ENCODE results near the gene FKBP5. TPM values are rescaled to one million over a fixed set of nuclear protein-coding genes. Genes with fewer than 3 reads are reported as not detected.

The FKBP5 gene
- total and polyA plus RNA-seq, 9 of the 15 experiments (the other 6 are each of a cell fraction or from before 2014, with no cell fraction given) = 32.7 to 151 (median 75.0) TPM

DNA sequence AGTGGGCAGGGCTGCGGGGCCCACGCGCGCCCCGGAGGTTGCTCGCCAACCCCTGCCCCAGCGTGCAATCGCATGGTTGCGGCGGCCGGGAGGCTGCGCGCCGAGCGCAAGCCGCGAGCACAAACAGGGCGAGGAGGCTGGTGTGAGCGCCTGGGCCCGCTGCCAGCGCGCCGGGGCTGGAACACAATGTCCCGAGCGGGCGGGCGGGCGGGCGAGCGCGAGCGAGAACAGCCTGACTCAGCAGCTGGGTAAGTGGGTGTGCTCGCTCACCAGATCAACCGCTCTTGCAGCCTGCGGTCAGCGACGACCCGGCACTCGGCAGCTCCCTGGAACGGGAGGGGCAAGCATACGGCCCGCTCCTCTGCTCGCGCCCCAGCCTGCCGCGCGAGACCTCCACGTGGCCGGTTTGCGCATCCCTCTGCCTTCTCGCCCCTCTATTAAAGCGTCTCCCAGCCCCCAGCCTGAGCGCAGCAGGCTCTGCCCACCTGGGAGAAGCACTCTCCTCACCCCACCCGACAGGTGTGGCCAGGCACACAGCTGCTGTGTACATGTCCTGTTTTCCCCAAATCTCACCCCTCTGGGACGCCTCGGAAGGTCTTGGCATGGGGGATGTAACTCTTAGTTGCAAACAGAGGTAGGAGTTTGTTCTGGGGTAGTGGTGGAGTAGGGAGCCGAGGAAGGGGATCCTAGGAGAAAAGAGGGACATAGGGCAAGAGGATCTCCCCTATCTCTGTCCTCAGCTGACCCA, 39.4 kb upstream of the FKBP5 start (continued):
- TF ChIP-seq, protein P1, sequence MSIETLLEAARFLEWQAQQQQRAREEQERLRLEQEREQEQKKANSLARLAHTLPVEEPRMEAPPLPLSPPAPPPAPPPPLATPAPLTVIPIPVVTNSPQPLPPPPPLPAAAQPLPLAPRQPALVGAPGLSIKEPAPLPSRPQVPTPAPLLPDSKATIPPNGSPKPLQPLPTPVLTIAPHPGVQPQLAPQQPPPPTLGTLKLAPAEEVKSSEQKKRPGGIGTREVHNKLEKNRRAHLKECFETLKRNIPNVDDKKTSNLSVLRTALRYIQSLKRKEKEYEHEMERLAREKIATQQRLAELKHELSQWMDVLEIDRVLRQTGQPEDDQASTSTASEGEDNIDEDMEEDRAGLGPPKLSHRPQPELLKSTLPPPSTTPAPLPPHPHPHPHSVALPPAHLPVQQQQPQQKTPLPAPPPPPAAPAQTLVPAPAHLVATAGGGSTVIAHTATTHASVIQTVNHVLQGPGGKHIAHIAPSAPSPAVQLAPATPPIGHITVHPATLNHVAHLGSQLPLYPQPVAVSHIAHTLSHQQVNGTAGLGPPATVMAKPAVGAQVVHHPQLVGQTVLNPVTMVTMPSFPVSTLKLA (conservative IDR thresholded peaks at IDR 0.05) = peak; percentile 94 to 95
- TF ChIP-seq SOX6 (IDR thresholded peaks at IDR 0.05) (peak; percentile 29; the same call in 1 of the 2 replicates), FOXM1 (IDR thresholded peaks at IDR 0.05; ENCODE audit: low read depth) (no peak), FOXM1 (CRISPR knock-in tag; IDR thresholded peaks at IDR 0.05; ENCODE audit: low read depth) (peak; percentile 89; the same call in 1 of the 2 replicates), LCOR (CRISPR knock-in tag; IDR thresholded peaks at IDR 0.05) (peak; percentile 87; the same call in 1 of the 2 replicates), XRCC5 (IDR thresholded peaks at IDR 0.05; ENCODE audit: low read depth, low read length) (0 out of 2 replicates have a peak, but pooled peaks have one; percentile 27), HCFC1 (IDR thresholded peaks at IDR 0.05; ENCODE audit: low read depth, low read length) (peak; percentile 52; the same call in 1 of the 2 replicates), ZNF41 (CRISPR knock-in tag; conservative IDR thresholded peaks at IDR 0.05) (no peak), RCOR1 (IDR thresholded peaks at IDR 0.05; ENCODE audit: borderline replicate concordance in 1 of 2, low read depth in 2 of 2, low read length in 2 of 2) (peak; percentile 45 to 73; a peak in 2 of 4 replicates), ZNF431 (CRISPR knock-in tag; IDR thresholded peaks at IDR 0.05) (peak; percentile 80), STAG1 (CRISPR knock-in tag; IDR thresholded peaks at IDR 0.05; ENCODE audit: borderline replicate concordance) (no peak), TEAD1 (CRISPR knock-in tag; IDR thresholded peaks at IDR 0.05) (peak in 1 of 2 experiments; percentile 85; a peak in 2 of 4 replicates), MAFK (IDR thresholded peaks at IDR 0.05; ENCODE audit: low read length) (peak; percentile 87), ZBTB7A (IDR thresholded peaks at IDR 0.05; ENCODE audit: borderline replicate concordance, control insufficient read depth, low read depth, low read length) (peak; percentile 85), SIN3A (IDR thresholded peaks at IDR 0.05; ENCODE audit: borderline replicate concordance in 2 of 2, control insufficient read depth in 1 of 2, low read depth in 2 of 2, low read length in 2 of 2) (peak; percentile 42 to 59; a peak in 1 of 4 replicates), RAD51 (IDR thresholded peaks at IDR 0.05; ENCODE audit: borderline replicate concordance, low read depth) (peak; percentile 54; the same call in 1 of the 2 replicates), RBFOX2 (IDR thresholded peaks at IDR 0.05; ENCODE audit: low read depth, low read length) (peak; percentile 93), ZNF311 (CRISPR knock-in tag; IDR thresholded peaks at IDR 0.05) (no peak; the same call in 1 of the 2 replicates), SMARCE1 (IDR thresholded peaks at IDR 0.05) (0 out of 2 replicates have a peak, but pooled peaks have one; percentile 11), ZNF212 (CRISPR knock-in tag; IDR thresholded peaks at IDR 0.05) (no peak)
- TF ChIP-seq, protein P2, sequence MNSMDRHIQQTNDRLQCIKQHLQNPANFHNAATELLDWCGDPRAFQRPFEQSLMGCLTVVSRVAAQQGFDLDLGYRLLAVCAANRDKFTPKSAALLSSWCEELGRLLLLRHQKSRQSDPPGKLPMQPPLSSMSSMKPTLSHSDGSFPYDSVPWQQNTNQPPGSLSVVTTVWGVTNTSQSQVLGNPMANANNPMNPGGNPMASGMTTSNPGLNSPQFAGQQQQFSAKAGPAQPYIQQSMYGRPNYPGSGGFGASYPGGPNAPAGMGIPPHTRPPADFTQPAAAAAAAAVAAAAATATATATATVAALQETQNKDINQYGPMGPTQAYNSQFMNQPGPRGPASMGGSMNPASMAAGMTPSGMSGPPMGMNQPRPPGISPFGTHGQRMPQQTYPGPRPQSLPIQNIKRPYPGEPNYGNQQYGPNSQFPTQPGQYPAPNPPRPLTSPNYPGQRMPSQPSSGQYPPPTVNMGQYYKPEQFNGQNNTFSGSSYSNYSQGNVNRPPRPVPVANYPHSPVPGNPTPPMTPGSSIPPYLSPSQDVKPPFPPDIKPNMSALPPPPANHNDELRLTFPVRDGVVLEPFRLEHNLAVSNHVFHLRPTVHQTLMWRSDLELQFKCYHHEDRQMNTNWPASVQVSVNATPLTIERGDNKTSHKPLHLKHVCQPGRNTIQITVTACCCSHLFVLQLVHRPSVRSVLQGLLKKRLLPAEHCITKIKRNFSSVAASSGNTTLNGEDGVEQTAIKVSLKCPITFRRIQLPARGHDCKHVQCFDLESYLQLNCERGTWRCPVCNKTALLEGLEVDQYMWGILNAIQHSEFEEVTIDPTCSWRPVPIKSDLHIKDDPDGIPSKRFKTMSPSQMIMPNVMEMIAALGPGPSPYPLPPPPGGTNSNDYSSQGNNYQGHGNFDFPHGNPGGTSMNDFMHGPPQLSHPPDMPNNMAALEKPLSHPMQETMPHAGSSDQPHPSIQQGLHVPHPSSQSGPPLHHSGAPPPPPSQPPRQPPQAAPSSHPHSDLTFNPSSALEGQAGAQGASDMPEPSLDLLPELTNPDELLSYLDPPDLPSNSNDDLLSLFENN (IDR thresholded peaks at IDR 0.05; ENCODE audit: low read depth in 2 of 2, low read length in 2 of 2) = peak; percentile 67 to 71
- TF ChIP-seq, protein P3, sequence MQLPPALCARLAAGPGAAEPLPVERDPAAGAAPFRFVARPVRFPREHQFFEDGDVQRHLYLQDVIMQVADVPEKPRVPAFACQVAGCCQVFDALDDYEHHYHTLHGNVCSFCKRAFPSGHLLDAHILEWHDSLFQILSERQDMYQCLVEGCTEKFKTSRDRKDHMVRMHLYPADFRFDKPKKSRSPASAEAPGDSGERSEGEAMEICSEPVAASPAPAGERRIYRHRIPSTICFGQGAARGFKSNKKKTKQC (CRISPR knock-in tag; IDR thresholded peaks at IDR 0.05) = peak; percentile 80; the same call in 1 of the 2 replicates
